OCI-LY1 (cell line): ENCODE data around the gene P2RX2.

ENCODE experiments used
- H2AFZ ChIP-seq: fragments of 200-600 bp; sonication (generic), shearing (Covaris generic); 2 replicates; pipeline ENCODE4 v1.6.0; 2014; ENCODE audit warnings: antibody characterized with exemption, mild to moderate bottlenecking, low read length
- H3F3A ChIP-seq: fragments of 200-600 bp; sonication (generic), shearing (Covaris generic); 2 replicates; pipeline ENCODE4 v1.6.0; 2014; ENCODE audit warnings: mild to moderate bottlenecking, antibody characterized with exemption, low read length, moderate library complexity; ENCODE audit not compliant: insufficient read depth
- H3K27ac ChIP-seq: fragments of 200-600 bp; sonication (generic); 2 replicates; pipeline ENCODE4 v1.5.1; 2014; ENCODE audit warnings: low read length, mixed run types, mild to moderate bottlenecking, low read depth; ENCODE audit not compliant: poor library complexity, severe bottlenecking
- H3K27me3 ChIP-seq: fragments of 200-600 bp; sonication (generic); 2 replicates; pipeline ENCODE4 v1.6.0; 2014; ENCODE audit warnings: antibody characterized with exemption, mild to moderate bottlenecking, low read length, moderate library complexity; ENCODE audit not compliant: insufficient read depth
- H3K36me3 ChIP-seq: fragments of 200-600 bp; sonication (generic); 2 replicates; pipeline ENCODE4 v1.6.1; 2014; ENCODE audit warnings: mild to moderate bottlenecking, antibody characterized with exemption, low read length, moderate library complexity, mixed read lengths; ENCODE audit not compliant: insufficient read depth
- H3K4me1 ChIP-seq: fragments of 200-600 bp; sonication (generic); 2 replicates; pipeline ENCODE4 v1.5.1; 2014; ENCODE audit warnings: mild to moderate bottlenecking, low read length, moderate library complexity; ENCODE audit not compliant: insufficient read depth, severe bottlenecking
- H3K4me2 ChIP-seq: fragments of 200-600 bp; sonication (generic), shearing (Covaris generic); 2 replicates; pipeline ENCODE4 v1.6.1; 2014; ENCODE audit warnings: low read length
- H3K4me3 ChIP-seq: fragments of 200-600 bp; sonication (generic); 2 replicates; pipeline ENCODE4 v1.5.1; 2014; ENCODE audit warnings: low read length, low read depth, mild to moderate bottlenecking, mixed read lengths; ENCODE audit not compliant: poor library complexity, severe bottlenecking
- H3K79me2 ChIP-seq: fragments of 200-600 bp; shearing (Covaris generic); 2 replicates; pipeline ENCODE4 v1.6.1; 2016; ENCODE audit warnings: mixed run types, low read length, mixed read lengths; ENCODE audit not compliant: insufficient read depth
- H3K9ac ChIP-seq: fragments of 200-600 bp; sonication (generic), shearing (Covaris generic); 2 replicates; pipeline ENCODE4 v1.6.1; 2014; ENCODE audit warnings: mild to moderate bottlenecking, low read length, mixed read lengths
- H3K9me2 ChIP-seq: fragments of 200-600 bp; sonication (generic), shearing (Covaris generic); 2 replicates; pipeline ENCODE4 v1.6.1; 2014; ENCODE audit warnings: low read depth, mild to moderate bottlenecking, low read length, mixed read lengths
- H3K9me3 ChIP-seq: fragments of 200-600 bp; shearing (Covaris generic); 2 replicates; pipeline ENCODE4 v1.6.1; 2014; ENCODE audit warnings: low read length, mixed read lengths
- H4K20me1 ChIP-seq: fragments of 200-600 bp; sonication (generic), shearing (Covaris generic); 2 replicates; pipeline ENCODE4 v1.6.0; 2016; ENCODE audit warnings: mild to moderate bottlenecking, low read length; ENCODE audit not compliant: insufficient read depth
- CTCF ChIP-seq: fragments of 200-600 bp; sonication (generic), shearing (Covaris generic); IDR thresholded peaks from 2 replicates; pipeline ENCODE4 v1.5.1; 2017; ENCODE audit warnings: mild to moderate bottlenecking, antibody characterized with exemption, low read length, moderate library complexity, mixed read lengths
- EZH2 ChIP-seq: fragments of 200-600 bp; sonication (generic), shearing (Covaris generic); IDR thresholded peaks from 2 replicates; pipeline ENCODE4 v1.8.0; 2017; ENCODE audit warnings: borderline replicate concordance, mixed run types, mild to moderate bottlenecking, antibody characterized with exemption, low read length, moderate library complexity, mixed read lengths

P2RX2 gene

GRCh38 chr12:132662901-132663755, 44.6 kb downstream of the P2RX2 start:
- Histone ChIP-seq H4K20me1 (no peaks in the 10 kb centered on the region), H3K4me1 (no peaks in the 10 kb centered on the region), H3K27me3 (no peaks in the 10 kb centered on the region), H3K27ac (no peak overlapping the region), H3K79me2 (no peaks in the 10 kb centered on the region), H3F3A (no peaks in the 10 kb centered on the region), H3K36me3 (peaks cover 100% of the 10 kb centered on the region), H3K4me2 (no peak overlapping the region), H2AFZ (no peak overlapping the region), H3K4me3 (no peak overlapping the region), H3K9me2 (no peaks in the 10 kb centered on the region), H3K9me3 (no peaks in the 10 kb centered on the region), H3K9ac (no peak overlapping the region)
- TF ChIP-seq CTCF (no peak), EZH2 (no peak)

- Histone ChIP-seq H3K4me3 (no peak overlapping the region), H3K9me2 (no peaks in the 10 kb centered on the region), H3K9me3 (no peaks in the 10 kb centered on the region), H3F3A (no peaks in the 10 kb centered on the region), H3K36me3 (peaks cover 100% of the 10 kb centered on the region), H3K4me1 (no peaks in the 10 kb centered on the region), H2AFZ (no peak overlapping the region), H4K20me1 (no peaks in the 10 kb centered on the region), H3K79me2 (no peaks in the 10 kb centered on the region), H3K9ac (no peak overlapping the region), H3K27ac (no peak overlapping the region), H3K4me2 (no peak overlapping the region), H3K27me3 (no peaks in the 10 kb centered on the region)
- TF ChIP-seq EZH2, result no peak
- no peak for TF ChIP-seq CTCF
These were observed 45.9 kb downstream of the P2RX2 start for GRCh38 chr12:132664206-132665148.

GRCh38 chr12:132665149-132665491, 46.5 kb downstream of the P2RX2 start:
- H3K9me3 ChIP-seq, result no peaks in the 10 kb centered on the region
- TF ChIP-seq CTCF (no peak), EZH2 (no peak)
- no peaks in the 10 kb centered on the region for H3K4me1 ChIP-seq
- H3K36me3 ChIP-seq, result peaks cover 99% of the 10 kb centered on the region
- H3K79me2 ChIP-seq, result no peaks in the 10 kb centered on the region
- H3F3A ChIP-seq, result no peaks in the 10 kb centered on the region
- H2AFZ ChIP-seq, result no peak overlapping the region
- H3K9me2 ChIP-seq, result no peaks in the 10 kb centered on the region
- H4K20me1 ChIP-seq, result no peaks in the 10 kb centered on the region
- no peak overlapping the region for H3K4me2 ChIP-seq
- H3K27ac ChIP-seq, result no peak overlapping the region
- H3K4me3 ChIP-seq, result no peak overlapping the region
- no peaks in the 10 kb centered on the region for H3K27me3 ChIP-seq
- no peak overlapping the region for H3K9ac ChIP-seq
